Ovary (tissue), 3 donors: ENCODE results near the gene ALDH7A1.

Experiments
- POLR2A ChIP-seq: fragments of 450-650 bp; IDR thresholded peaks from one replicate; pipeline ENCODE4 v1.6.1; 2017; ENCODE audit warnings: antibody characterized with exemption, mild to moderate bottlenecking, moderate library complexity
- TF ChIP-seq, protein P1 (sequence below), 3 donors: fragments of 450-650 bp in 2 of 3; fragments of 200-600 bp in 1 of 3; IDR thresholded peaks; one replicate each; pipeline versions ENCODE4 v1.5.1 to v1.8.0; 2016 to 2022; ENCODE audit warnings: antibody characterized with exemption in 3 of 3, mild to moderate bottlenecking in 1 of 3
- donor health status: DM: no; HTN: no; CAD: no.

DNA sequence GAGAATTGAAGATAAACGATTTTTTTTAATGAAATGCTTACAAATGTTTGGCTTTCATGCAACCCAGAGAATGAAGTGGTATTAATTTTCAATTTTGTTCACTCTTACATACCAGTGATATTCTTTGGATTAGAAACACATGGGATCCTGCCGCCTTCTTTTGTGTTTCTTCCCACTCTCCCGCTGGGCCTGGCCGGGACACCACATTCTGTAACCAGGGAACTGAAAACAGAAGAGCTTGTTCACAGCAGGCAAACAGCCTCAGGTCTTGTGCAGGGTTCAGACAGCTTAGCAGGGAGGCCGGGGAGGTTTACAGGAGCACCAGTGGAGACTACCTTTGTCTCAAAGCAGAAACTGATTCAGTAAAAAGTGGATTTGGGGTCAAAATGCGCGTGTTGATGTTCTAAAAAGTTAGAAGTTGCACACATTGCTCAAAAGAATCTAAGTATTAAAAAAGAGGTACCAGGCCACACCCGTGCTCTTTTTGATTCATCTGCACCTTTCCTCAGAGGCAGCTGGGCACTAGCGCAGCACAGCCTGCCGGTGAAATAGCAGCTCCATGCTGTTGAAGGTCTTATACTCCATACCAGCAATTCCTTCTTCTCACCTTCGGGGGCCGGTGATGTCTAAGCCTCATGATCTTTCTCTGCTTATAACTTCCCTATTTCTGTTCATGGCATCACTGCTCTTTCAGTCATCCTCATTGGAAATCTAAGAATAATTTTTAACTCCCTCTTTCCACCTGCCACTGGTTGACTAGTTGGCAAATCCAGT is 104.7 kb downstream of the ALDH7A1 start:
- TF ChIP-seq, protein P1, sequence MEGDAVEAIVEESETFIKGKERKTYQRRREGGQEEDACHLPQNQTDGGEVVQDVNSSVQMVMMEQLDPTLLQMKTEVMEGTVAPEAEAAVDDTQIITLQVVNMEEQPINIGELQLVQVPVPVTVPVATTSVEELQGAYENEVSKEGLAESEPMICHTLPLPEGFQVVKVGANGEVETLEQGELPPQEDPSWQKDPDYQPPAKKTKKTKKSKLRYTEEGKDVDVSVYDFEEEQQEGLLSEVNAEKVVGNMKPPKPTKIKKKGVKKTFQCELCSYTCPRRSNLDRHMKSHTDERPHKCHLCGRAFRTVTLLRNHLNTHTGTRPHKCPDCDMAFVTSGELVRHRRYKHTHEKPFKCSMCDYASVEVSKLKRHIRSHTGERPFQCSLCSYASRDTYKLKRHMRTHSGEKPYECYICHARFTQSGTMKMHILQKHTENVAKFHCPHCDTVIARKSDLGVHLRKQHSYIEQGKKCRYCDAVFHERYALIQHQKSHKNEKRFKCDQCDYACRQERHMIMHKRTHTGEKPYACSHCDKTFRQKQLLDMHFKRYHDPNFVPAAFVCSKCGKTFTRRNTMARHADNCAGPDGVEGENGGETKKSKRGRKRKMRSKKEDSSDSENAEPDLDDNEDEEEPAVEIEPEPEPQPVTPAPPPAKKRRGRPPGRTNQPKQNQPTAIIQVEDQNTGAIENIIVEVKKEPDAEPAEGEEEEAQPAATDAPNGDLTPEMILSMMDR (IDR thresholded peaks at IDR 0.05) = no peak
- no peak for TF ChIP-seq POLR2A
